Endothelial cell of umbilical vein (primary cell): ENCODE data around the gene JAKMIP1.

Experiments
- EZH2 ChIP-seq: IDR thresholded peaks from 2 replicates; pipeline ENCODE4 v1.6.1; 2012; ENCODE audit warnings: borderline replicate concordance, low read depth, mild to moderate bottlenecking, moderate library complexity, low read length, inconsistent platforms; ENCODE audit not compliant: severe bottlenecking
- GATA2 ChIP-seq: IDR thresholded peaks from 2 replicates; pipeline ENCODE4 v1.7.0; 2011; ENCODE audit warnings: low read depth, mild to moderate bottlenecking, moderate library complexity, mixed read lengths, low read length; ENCODE audit not compliant: insufficient read length, insufficient read depth
- JUN ChIP-seq: IDR thresholded peaks from 2 replicates; pipeline ENCODE4 v1.6.1; 2011; ENCODE audit warnings: borderline replicate concordance, low read depth; ENCODE audit not compliant: insufficient read length, insufficient read depth
- POLR2A ChIP-seq: IDR thresholded peaks from 2 replicates; pipeline ENCODE4 v1.6.1; 2012; ENCODE audit warnings: low read depth, mild to moderate bottlenecking, control low read depth, low read length
- POLR2AphosphoS5 ChIP-seq: IDR thresholded peaks from 2 replicates; pipeline ENCODE4 v1.6.1; 2012; ENCODE audit warnings: low read depth, mild to moderate bottlenecking, control low read depth, low read length, moderate library complexity; ENCODE audit not compliant: insufficient read depth
- TF ChIP-seq, protein P1 (sequence below): IDR thresholded peaks from 2 replicates; pipeline ENCODE4 v1.6.1; 2011; ENCODE audit not compliant: insufficient read depth, insufficient read length
- TF ChIP-seq, protein P2 (sequence below), 2 donors: IDR thresholded peaks; 1 replicate in 1 of 2; 2 replicates in 1 of 2; pipeline ENCODE4 v1.5.1; 2011; ENCODE audit warnings: low read length in 2 of 2, mild to moderate bottlenecking in 2 of 2, moderate library complexity in 2 of 2, control low read depth in 1 of 2, inconsistent platforms in 1 of 2, low read depth in 1 of 2; ENCODE audit not compliant: insufficient read depth in 1 of 2; ENCODE audit errors: extremely low read depth in 1 of 2

DNA sequence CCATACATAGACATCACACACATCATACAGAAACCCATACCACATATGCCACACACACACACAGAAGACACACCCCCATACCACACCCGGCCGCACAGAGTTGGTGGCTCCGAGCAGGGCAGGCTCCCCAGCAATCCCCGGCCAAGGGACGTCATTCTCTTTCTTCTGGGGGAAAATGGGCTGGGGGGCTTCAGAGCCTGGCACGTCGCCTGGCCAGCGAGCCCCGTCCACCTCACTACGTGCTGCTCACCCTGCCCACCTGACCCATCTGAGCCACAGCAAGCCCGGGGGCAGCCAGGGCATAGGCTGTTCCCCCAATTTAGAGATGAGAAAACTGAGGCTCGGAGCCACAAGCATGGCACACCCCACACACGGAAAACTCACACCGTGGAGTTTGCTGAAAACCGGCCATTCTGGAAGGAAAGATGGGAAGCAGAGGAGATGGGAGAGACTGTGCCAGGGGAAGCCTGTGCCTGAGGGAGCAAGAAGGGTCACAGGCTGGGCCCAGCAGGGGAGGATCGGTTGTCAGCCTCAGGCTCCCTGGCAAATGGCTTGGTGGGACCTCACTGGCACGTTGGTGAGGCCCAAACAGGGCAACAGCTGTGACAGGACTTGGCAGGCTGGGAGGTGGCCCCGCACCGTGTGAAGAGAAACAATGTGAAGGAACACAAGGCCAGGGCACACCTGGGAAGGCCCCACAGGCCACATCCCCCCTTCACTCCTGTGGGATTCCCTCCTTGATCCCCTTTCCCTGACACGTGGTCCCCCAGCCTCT, 73.2 kb downstream of the JAKMIP1 start:
- TF ChIP-seq, protein P1, sequence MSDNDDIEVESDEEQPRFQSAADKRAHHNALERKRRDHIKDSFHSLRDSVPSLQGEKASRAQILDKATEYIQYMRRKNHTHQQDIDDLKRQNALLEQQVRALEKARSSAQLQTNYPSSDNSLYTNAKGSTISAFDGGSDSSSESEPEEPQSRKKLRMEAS: no peak
- TF ChIP-seq, protein P2, sequence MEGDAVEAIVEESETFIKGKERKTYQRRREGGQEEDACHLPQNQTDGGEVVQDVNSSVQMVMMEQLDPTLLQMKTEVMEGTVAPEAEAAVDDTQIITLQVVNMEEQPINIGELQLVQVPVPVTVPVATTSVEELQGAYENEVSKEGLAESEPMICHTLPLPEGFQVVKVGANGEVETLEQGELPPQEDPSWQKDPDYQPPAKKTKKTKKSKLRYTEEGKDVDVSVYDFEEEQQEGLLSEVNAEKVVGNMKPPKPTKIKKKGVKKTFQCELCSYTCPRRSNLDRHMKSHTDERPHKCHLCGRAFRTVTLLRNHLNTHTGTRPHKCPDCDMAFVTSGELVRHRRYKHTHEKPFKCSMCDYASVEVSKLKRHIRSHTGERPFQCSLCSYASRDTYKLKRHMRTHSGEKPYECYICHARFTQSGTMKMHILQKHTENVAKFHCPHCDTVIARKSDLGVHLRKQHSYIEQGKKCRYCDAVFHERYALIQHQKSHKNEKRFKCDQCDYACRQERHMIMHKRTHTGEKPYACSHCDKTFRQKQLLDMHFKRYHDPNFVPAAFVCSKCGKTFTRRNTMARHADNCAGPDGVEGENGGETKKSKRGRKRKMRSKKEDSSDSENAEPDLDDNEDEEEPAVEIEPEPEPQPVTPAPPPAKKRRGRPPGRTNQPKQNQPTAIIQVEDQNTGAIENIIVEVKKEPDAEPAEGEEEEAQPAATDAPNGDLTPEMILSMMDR (IDR thresholded peaks at IDR 0.05; ENCODE audit: extremely low read depth in 1 of 2, insufficient read depth in 1 of 2, low read depth in 1 of 2, low read length in 2 of 2): no peak
- TF ChIP-seq GATA2: no peak
- no peak for TF ChIP-seq JUN
- no peak for TF ChIP-seq POLR2A
- TF ChIP-seq POLR2AphosphoS5: no peak
- no peak for TF ChIP-seq EZH2
